ENCODE data around the gene SPTBN2.
"Not testable (repeated sequence)": the region's sequence is repeated elsewhere in the genome, so short reads cannot be mapped to it uniquely, and the experiment has no call there.

The SPTBN2 gene

GRCh38 chr11:66643745-66644437, 85.1 kb downstream of the SPTBN2 start:
- Histone ChIP-seq H3K23ac (ENCODE audit: low read length in 2 of 2) (no peak overlapping the region), H2BK5ac (ENCODE audit: low read depth, low read length, poor library complexity, severe bottlenecking) (no peak overlapping the region), H2BK12ac (ENCODE audit: low read length in 2 of 2) (no peak overlapping the region), H3K4me2 (ENCODE audit: low read length, poor library complexity, severe bottlenecking) (no peak overlapping the region), H3K9me3 (ENCODE audit: control insufficient read depth, low read length) (no peaks in the 10 kb centered on the region), H3K4me3 (ENCODE audit: insufficient read depth in 1 of 2, low read depth in 1 of 2, low read length in 2 of 2) (no peak overlapping the region), H4K8ac (ENCODE audit: low read length) (no peak overlapping the region), H2BK15ac (ENCODE audit: low read depth, poor library complexity, severe bottlenecking) (no peak overlapping the region), H3K36me3 (ENCODE audit: control insufficient read depth in 1 of 2, insufficient read depth in 2 of 2, low read depth in 1 of 2, low read length in 2 of 2) (peaks cover 29 to 90% of the 10 kb centered on the region in 2 experiments), H3K79me1 (replicated peaks; ENCODE audit: low read length, poor library complexity, severe bottlenecking) (no peaks in the 10 kb centered on the region), H3K27ac (ENCODE audit: low read length, poor library complexity, severe bottlenecking) (no peak overlapping the region), H2AK5ac (ENCODE audit: low read length, severe bottlenecking) (no peak overlapping the region), H2BK120ac (ENCODE audit: low read depth, low read length) (no peak overlapping the region), H2AFZ (ENCODE audit: low read depth, low read length) (no peak overlapping the region), H3K4me1 (ENCODE audit: control insufficient read depth, insufficient read depth, low read depth, low read length) (peaks cover 15% of the 10 kb centered on the region), H3K9ac (ENCODE audit: low read length) (no peak overlapping the region), H3K18ac (ENCODE audit: low read depth in 1 of 2, low read length in 2 of 2) (no peak overlapping the region), H3K27me3 (ENCODE audit: control insufficient read depth in 1 of 2, insufficient read depth in 1 of 2, low read length in 2 of 2) (no peaks in the 10 kb centered on the region), H3K4ac (ENCODE audit: low read depth in 1 of 2, low read length in 2 of 2) (no peak overlapping the region), H4K91ac (ENCODE audit: low read length) (no peak overlapping the region), H3K14ac (ENCODE audit: low read length in 2 of 2) (no peak overlapping the region)
- whole genome bisulfite sequencing: 98% methylated on average over 24 of the region's 24 CpGs
- DNase-seq: no peak

GRCh38 chr11:66641834-66642233, 87.2 kb downstream of the SPTBN2 start:
- WGBS: 70% methylated on average over 3 of the region's 3 CpGs
- H3K4me2 ChIP-seq (ENCODE audit: low read length, poor library complexity, severe bottlenecking): peak overlapping the region; percentile 57
- no peak overlapping the region for H3K14ac ChIP-seq (ENCODE audit: low read length in 2 of 2)
- H3K23ac ChIP-seq (ENCODE audit: low read length in 2 of 2): no peak overlapping the region
- H4K8ac ChIP-seq (ENCODE audit: low read length): no peak overlapping the region
- H3K36me3 ChIP-seq (ENCODE audit: control insufficient read depth in 1 of 2, insufficient read depth in 2 of 2, low read depth in 1 of 2, low read length in 2 of 2): peaks cover 19 to 75% of the 10 kb centered on the region in 2 experiments
- DNase-seq: no peak
- H3K4ac ChIP-seq (ENCODE audit: low read depth in 1 of 2, low read length in 2 of 2): no peak overlapping the region
- no peak overlapping the region for H4K91ac ChIP-seq (ENCODE audit: low read length)
- peak overlapping the region in 1 of 2 experiments; percentile 91 for H3K4me3 ChIP-seq (ENCODE audit: insufficient read depth in 1 of 2, low read depth in 1 of 2, low read length in 2 of 2)
- H3K9ac ChIP-seq (ENCODE audit: low read length): peak overlapping the region; percentile 94
- no peak overlapping the region for H2BK12ac ChIP-seq (ENCODE audit: low read length in 2 of 2)
- H3K18ac ChIP-seq (ENCODE audit: low read depth in 1 of 2, low read length in 2 of 2): no peak overlapping the region
- peaks cover 19% of the 10 kb centered on the region for H3K4me1 ChIP-seq (ENCODE audit: control insufficient read depth, insufficient read depth, low read depth, low read length)
- no peaks in the 10 kb centered on the region for H3K27me3 ChIP-seq (ENCODE audit: control insufficient read depth in 1 of 2, insufficient read depth in 1 of 2, low read length in 2 of 2)
- no peak overlapping the region for H2AK5ac ChIP-seq (ENCODE audit: low read length, severe bottlenecking)
- H2AFZ ChIP-seq (ENCODE audit: low read depth, low read length): no peak overlapping the region
- no peak overlapping the region for H3K27ac ChIP-seq (ENCODE audit: low read length, poor library complexity, severe bottlenecking)
- no peaks in the 10 kb centered on the region for H3K79me1 ChIP-seq (replicated peaks; ENCODE audit: low read length, poor library complexity, severe bottlenecking)
- H2BK120ac ChIP-seq (ENCODE audit: low read depth, low read length): no peak overlapping the region
- no peak overlapping the region for H2BK5ac ChIP-seq (ENCODE audit: low read depth, low read length, poor library complexity, severe bottlenecking)
- no peaks in the 10 kb centered on the region for H3K9me3 ChIP-seq (ENCODE audit: control insufficient read depth, low read length)
- H2BK15ac ChIP-seq (ENCODE audit: low read depth, poor library complexity, severe bottlenecking): no peak overlapping the region

GRCh38 chr11:66639814-66640340, 89.1 kb downstream of the SPTBN2 start:
- not testable (repeated sequence) for H2BK5ac ChIP-seq (ENCODE audit: low read depth, low read length, poor library complexity, severe bottlenecking); H3K18ac ChIP-seq (ENCODE audit: low read depth in 1 of 2, low read length in 2 of 2); H3K27ac ChIP-seq (ENCODE audit: low read length, poor library complexity, severe bottlenecking); H3K27me3 ChIP-seq (ENCODE audit: control insufficient read depth in 1 of 2, insufficient read depth in 1 of 2, low read length in 2 of 2); DNase-seq; H2BK120ac ChIP-seq (ENCODE audit: low read depth, low read length); H2BK15ac ChIP-seq (ENCODE audit: low read depth, poor library complexity, severe bottlenecking); H3K79me1 ChIP-seq (replicated peaks; ENCODE audit: low read length, poor library complexity, severe bottlenecking); H4K8ac ChIP-seq (ENCODE audit: low read length); H3K14ac ChIP-seq (ENCODE audit: low read length in 2 of 2); H4K91ac ChIP-seq (ENCODE audit: low read length); H2AK5ac ChIP-seq (ENCODE audit: low read length, severe bottlenecking); H3K4ac ChIP-seq (ENCODE audit: low read depth in 1 of 2, low read length in 2 of 2); H2AFZ ChIP-seq (ENCODE audit: low read depth, low read length); H3K9me3 ChIP-seq (ENCODE audit: control insufficient read depth, low read length); H2BK12ac ChIP-seq (ENCODE audit: low read length in 2 of 2); H3K23ac ChIP-seq (ENCODE audit: low read length in 2 of 2)
- peak overlapping the region; percentile 94 for H3K9ac ChIP-seq (ENCODE audit: low read length)
- H3K4me2 ChIP-seq (ENCODE audit: low read length, poor library complexity, severe bottlenecking): peak overlapping the region; percentile 72
- H3K4me1 ChIP-seq (ENCODE audit: control insufficient read depth, insufficient read depth, low read depth, low read length): peaks cover 16% of the 10 kb centered on the region
- peaks cover 23 to 56% of the 10 kb centered on the region in 2 experiments for H3K36me3 ChIP-seq (ENCODE audit: control insufficient read depth in 1 of 2, insufficient read depth in 2 of 2, low read depth in 1 of 2, low read length in 2 of 2)
- 90% methylated on average over 8 of the region's 10 CpGs for WGBS
- peak overlapping the region in 1 of 2 experiments; percentile 91 for H3K4me3 ChIP-seq (ENCODE audit: insufficient read depth in 1 of 2, low read depth in 1 of 2, low read length in 2 of 2)

- H3K79me1 ChIP-seq (replicated peaks; ENCODE audit: low read length, poor library complexity, severe bottlenecking): no peaks in the 10 kb centered on the region
- H2AK5ac ChIP-seq (ENCODE audit: low read length, severe bottlenecking): peak overlapping the region; percentile 23
- no peak overlapping the region for H3K14ac ChIP-seq (ENCODE audit: low read length in 2 of 2)
- H4K91ac ChIP-seq (ENCODE audit: low read length): peak overlapping the region; percentile 80
- peak overlapping the region; percentile 73 for H2BK120ac ChIP-seq (ENCODE audit: low read depth, low read length)
- H3K27me3 ChIP-seq (ENCODE audit: control insufficient read depth in 1 of 2, insufficient read depth in 1 of 2, low read length in 2 of 2): no peaks in the 10 kb centered on the region
- no peaks in the 10 kb centered on the region for H3K9me3 ChIP-seq (ENCODE audit: control insufficient read depth, low read length)
- peak overlapping the region in 1 of 2 experiments; percentile 81 for H3K23ac ChIP-seq (ENCODE audit: low read length in 2 of 2)
- H3K27ac ChIP-seq (ENCODE audit: low read length, poor library complexity, severe bottlenecking): peak overlapping the region; percentile 96
- no peak overlapping the region for H2BK12ac ChIP-seq (ENCODE audit: low read length in 2 of 2)
- H2BK15ac ChIP-seq (ENCODE audit: low read depth, poor library complexity, severe bottlenecking): no peak overlapping the region
- H4K8ac ChIP-seq (ENCODE audit: low read length): peak overlapping the region; percentile 94
- peak overlapping the region; percentile 72 for H3K4me2 ChIP-seq (ENCODE audit: low read length, poor library complexity, severe bottlenecking)
- peak; percentile 73 for DNase-seq
- no peak overlapping the region for H2AFZ ChIP-seq (ENCODE audit: low read depth, low read length)
- H3K4ac ChIP-seq (ENCODE audit: low read depth in 1 of 2, low read length in 2 of 2): peak overlapping the region; percentile 77 to 89
- H2BK5ac ChIP-seq (ENCODE audit: low read depth, low read length, poor library complexity, severe bottlenecking): no peak overlapping the region
- WGBS: 19% methylated on average over 25 of the region's 27 CpGs
- H3K4me1 ChIP-seq (ENCODE audit: control insufficient read depth, insufficient read depth, low read depth, low read length): peaks cover 16% of the 10 kb centered on the region
- H3K18ac ChIP-seq (ENCODE audit: low read depth in 1 of 2, low read length in 2 of 2): peak overlapping the region; percentile 44 to 92
- peaks cover 25 to 54% of the 10 kb centered on the region in 2 experiments for H3K36me3 ChIP-seq (ENCODE audit: control insufficient read depth in 1 of 2, insufficient read depth in 2 of 2, low read depth in 1 of 2, low read length in 2 of 2)
- H3K4me3 ChIP-seq (ENCODE audit: insufficient read depth in 1 of 2, low read depth in 1 of 2, low read length in 2 of 2): peak overlapping the region; percentile 79 to 91
- peak overlapping the region; percentile 94 for H3K9ac ChIP-seq (ENCODE audit: low read length)
Observed at GRCh38 chr11:66639066-66639813, 89.8 kb downstream of the SPTBN2 start.
